Osteoblast (primary cell): ENCODE data around the gene EXOC4. TPM values are rescaled to one million over a fixed set of nuclear protein-coding genes. Genes with fewer than 3 reads are reported as not detected.

ENCODE experiments used
- DNase-seq: peaks from one replicate; pipeline ENCODE4 v3.0.0; 2011; ENCODE audit warnings: low spot score, mixed read lengths; ENCODE audit not compliant: insufficient read length; ENCODE audit errors: missing footprints
- H2AFZ ChIP-seq: 2 replicates; pipeline ENCODE4 v1.6.0; 2011; ENCODE audit warnings: mild to moderate bottlenecking, low read length
- H3K27ac ChIP-seq: 2 replicates; pipeline ENCODE4 v1.5.1; 2011; ENCODE audit warnings: mild to moderate bottlenecking, low read depth, low read length, moderate library complexity
- H3K27me3 ChIP-seq: 2 replicates; pipeline ENCODE4 v1.6.0; 2012; ENCODE audit warnings: mild to moderate bottlenecking, control low read depth, inconsistent platforms, low read length, moderate library complexity; ENCODE audit not compliant: insufficient read depth
- H3K36me3 ChIP-seq: 2 replicates; pipeline ENCODE4 v1.5.1; 2011; ENCODE audit warnings: mild to moderate bottlenecking, low read length, control low read depth, moderate library complexity; ENCODE audit not compliant: insufficient read depth
- H3K4me1 ChIP-seq: 2 replicates; pipeline ENCODE4 v1.5.1; 2011; ENCODE audit warnings: mild to moderate bottlenecking, low read length, control low read depth, moderate library complexity; ENCODE audit not compliant: insufficient read depth
- H3K4me2 ChIP-seq: 2 replicates; pipeline ENCODE4 v1.6.0; 2011; ENCODE audit warnings: mild to moderate bottlenecking, low read length; ENCODE audit not compliant: insufficient read depth
- H3K4me3 ChIP-seq: fragments of 200-600 bp; sonication (generic); 3 replicates; pipeline ENCODE4 v1.5.1; 2012; ENCODE audit warnings: mild to moderate bottlenecking, low read length, inconsistent platforms; ENCODE audit not compliant: insufficient read depth
- H3K79me2 ChIP-seq: 2 replicates; pipeline ENCODE4 v1.6.0; 2012; ENCODE audit warnings: mild to moderate bottlenecking, low read length, control low read depth, inconsistent platforms; ENCODE audit not compliant: insufficient read depth
- H3K9me3 ChIP-seq: 2 replicates; pipeline ENCODE4 v1.5.1; 2011; ENCODE audit warnings: low read depth, low read length, control low read depth
- H4K20me1 ChIP-seq: 2 replicates; pipeline ENCODE4 v1.6.0; 2012; ENCODE audit warnings: mild to moderate bottlenecking, low read length, control low read depth; ENCODE audit not compliant: insufficient read depth
- CTCF ChIP-seq: IDR thresholded peaks from 2 replicates; pipeline ENCODE4 v1.5.1; 2011; ENCODE audit warnings: mild to moderate bottlenecking, low read depth, low read length, moderate library complexity; ENCODE audit errors: extremely low read depth
- total RNA-seq: library from RNA; depleted of rRNA; stranded (reverse); fragments of >200 nt; gene quantifications from 2 replicates; pipeline ENCODE4 v1.2.3, GENCODE V29; 2012

EXOC4 gene
- total RNA-seq, 1 donor, result 134 TPM

GRCh38 chr7:134068670-134069069, 815.8 kb downstream of the EXOC4 start:
- H2AFZ ChIP-seq, result no peak overlapping the region
- TF ChIP-seq CTCF, result no peak
- H3K27ac ChIP-seq, result no peak overlapping the region
- H3K4me2 ChIP-seq, result no peak overlapping the region
- no peaks in the 10 kb centered on the region for H4K20me1 ChIP-seq
- no peaks in the 10 kb centered on the region for H3K9me3 ChIP-seq
- no peak overlapping the region for H3K4me3 ChIP-seq
- no peaks in the 10 kb centered on the region for H3K79me2 ChIP-seq
- H3K4me1 ChIP-seq, result no peaks in the 10 kb centered on the region
- no peaks in the 10 kb centered on the region for H3K36me3 ChIP-seq
- no peaks in the 10 kb centered on the region for H3K27me3 ChIP-seq
- no peak for DNase-seq

GRCh38 chr7:134069187-134069586, 816.3 kb downstream of the EXOC4 start:
- H4K20me1 ChIP-seq, result no peaks in the 10 kb centered on the region
- H3K9me3 ChIP-seq, result no peaks in the 10 kb centered on the region
- no peak overlapping the region for H2AFZ ChIP-seq
- H3K4me2 ChIP-seq, result no peak overlapping the region
- no peak overlapping the region for H3K27ac ChIP-seq
- no peaks in the 10 kb centered on the region for H3K27me3 ChIP-seq
- H3K4me3 ChIP-seq, result no peak overlapping the region
- no peaks in the 10 kb centered on the region for H3K4me1 ChIP-seq
- TF ChIP-seq CTCF, result no peak
- H3K79me2 ChIP-seq, result no peaks in the 10 kb centered on the region
- no peak for DNase-seq
- no peaks in the 10 kb centered on the region for H3K36me3 ChIP-seq

- Histone ChIP-seq H3K4me2 (no peak overlapping the region), H3K79me2 (no peaks in the 10 kb centered on the region), H3K27me3 (no peaks in the 10 kb centered on the region), H2AFZ (no peak overlapping the region), H4K20me1 (no peaks in the 10 kb centered on the region), H3K27ac (no peak overlapping the region), H3K9me3 (no peaks in the 10 kb centered on the region), H3K4me3 (no peak overlapping the region), H3K36me3 (no peaks in the 10 kb centered on the region), H3K4me1 (no peaks in the 10 kb centered on the region)
- no peak for DNase-seq
- no peak for TF ChIP-seq CTCF
Observed at GRCh38 chr7:134070673-134071072, 817.8 kb downstream of the EXOC4 start.

DNA sequence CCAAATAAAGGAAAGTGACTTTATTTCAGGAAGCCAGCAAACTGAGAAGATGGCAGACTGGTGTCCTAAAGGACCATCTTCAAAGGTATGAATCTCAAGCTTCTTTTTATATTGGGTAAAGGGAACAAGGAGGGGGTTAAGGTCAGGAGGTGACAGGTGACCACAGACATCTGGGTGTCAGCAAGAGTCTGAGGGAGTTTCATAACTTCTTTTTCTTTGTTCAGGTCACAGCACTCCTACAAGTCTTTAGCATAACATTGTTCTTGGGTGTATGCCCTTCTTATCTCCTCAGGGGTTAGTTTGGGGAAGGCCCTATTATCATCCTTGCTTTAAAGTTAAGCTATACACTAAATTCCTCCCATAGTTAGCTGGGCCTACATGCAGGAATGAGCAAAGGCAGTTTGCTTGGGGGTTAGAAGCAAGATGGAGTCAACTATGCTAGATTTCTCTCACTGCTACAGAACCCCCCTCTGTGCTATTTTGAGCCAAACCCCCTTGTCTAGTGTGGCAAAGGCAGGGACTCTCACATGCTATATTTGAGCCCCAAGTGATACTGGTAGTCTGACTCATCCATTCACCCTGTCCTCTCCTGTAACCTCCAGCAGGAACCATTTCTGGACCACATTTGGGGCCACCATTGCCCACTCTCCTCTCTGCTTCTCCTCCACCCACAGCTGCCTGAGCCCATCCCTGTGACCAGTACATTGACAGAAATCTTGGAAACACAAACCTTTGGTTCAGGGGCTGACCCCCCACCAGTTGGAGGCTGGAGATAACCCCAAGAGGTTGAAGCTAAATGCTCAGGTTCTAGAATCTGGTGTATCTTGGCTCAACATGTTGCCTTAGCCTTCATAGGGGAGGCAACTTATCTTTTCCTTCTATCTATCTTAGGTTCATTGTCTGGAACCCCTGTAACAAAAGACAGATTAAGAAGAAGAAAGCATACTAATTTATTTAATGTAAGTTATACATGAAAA, 818.8 kb downstream of the EXOC4 start:
- Histone ChIP-seq H3K4me1 (no peaks in the 10 kb centered on the region), H3K4me2 (no peak overlapping the region), H3K79me2 (no peaks in the 10 kb centered on the region), H3K4me3 (no peak overlapping the region), H3K27ac (no peak overlapping the region), H3K27me3 (no peaks in the 10 kb centered on the region), H3K36me3 (no peaks in the 10 kb centered on the region), H2AFZ (no peak overlapping the region), H4K20me1 (no peaks in the 10 kb centered on the region), H3K9me3 (no peaks in the 10 kb centered on the region)
- no peak for DNase-seq
- no peak for TF ChIP-seq CTCF
